NCI-H2081 treated with DMSO at 0.1 percent for 48 hours (cell line): ENCODE measurements around the gene ENTPD7.
"Not testable (repeated sequence)": the region's sequence is repeated elsewhere in the genome, so short reads cannot be mapped to it uniquely, and the experiment has no call there.

Experiments
- DNase-seq: peaks from one replicate; lab custom pipeline; 2025; lab: John Stamatoyannopoulos, UW

Gene ENTPD7

GRCh38 chr10:99659031-99659867 lies at the start of gene ENTPD7:
Gene ENTPD7, plus strand, starts transcription at chr10:99659509. Its CDS starts 448 bp downstream, at chr10:99659957.
- DNase-seq: peak; percentile 80

DNA sequence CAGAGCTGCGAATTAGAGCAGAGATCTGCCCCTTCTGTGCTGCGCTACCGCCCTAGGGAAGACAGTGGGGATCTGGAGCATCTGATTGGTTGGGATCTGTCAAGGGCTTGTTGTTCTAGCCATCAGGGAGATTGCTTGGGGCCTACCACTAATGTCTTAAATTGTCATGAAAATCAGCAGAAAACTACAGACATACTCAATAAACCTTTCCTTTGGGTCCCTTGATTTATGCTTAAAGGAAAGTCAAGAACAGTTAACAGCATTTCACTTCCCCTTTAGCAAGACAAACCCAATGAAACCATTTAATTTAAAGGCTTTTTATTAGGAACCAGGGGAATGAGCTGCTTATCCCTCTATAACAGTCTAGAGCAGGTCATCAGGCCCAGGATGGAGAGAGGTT lies 49.1 kb upstream of the ENTPD7 start:
- no peak for DNase-seq

- DNase-seq: no peak
These were observed 48.0 kb upstream of the ENTPD7 start for GRCh38 chr10:99611326-99611725.

DNA sequence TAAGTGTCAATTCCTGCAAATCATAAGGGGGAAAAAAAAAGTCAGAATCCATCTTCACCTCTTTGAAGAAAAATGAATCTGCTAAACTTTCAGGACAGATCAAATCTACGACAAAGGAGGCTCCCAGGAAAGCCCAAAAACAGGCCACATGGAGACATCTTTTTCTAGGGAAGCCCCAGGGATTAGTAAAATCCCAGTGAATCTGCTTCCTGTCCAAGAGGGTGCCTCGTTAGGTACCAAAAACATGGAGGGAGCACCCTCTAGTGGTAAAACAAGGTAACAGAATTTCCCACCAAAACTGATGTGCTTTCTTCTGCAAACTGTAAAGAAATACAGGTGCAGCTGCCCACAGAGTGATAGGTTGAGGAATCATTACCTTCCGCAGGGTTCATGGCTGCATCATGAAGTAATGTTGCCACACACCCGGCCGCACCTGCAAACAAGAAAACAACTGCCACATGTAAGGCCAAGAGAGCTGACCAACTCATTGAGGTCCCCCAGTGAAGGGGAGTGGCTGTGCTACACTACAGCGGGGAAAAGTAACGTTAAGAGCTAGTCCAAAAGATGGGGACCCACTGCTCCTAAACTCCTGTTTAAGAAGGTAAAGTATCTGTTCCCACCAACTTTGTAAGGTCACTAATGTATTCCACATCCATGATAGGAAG lies 47.0 kb upstream of the ENTPD7 start:
- DNase-seq: no peak

GRCh38 chr10:99615426-99615825 lies 43.9 kb upstream of the ENTPD7 start:
- no peak for DNase-seq

DNA sequence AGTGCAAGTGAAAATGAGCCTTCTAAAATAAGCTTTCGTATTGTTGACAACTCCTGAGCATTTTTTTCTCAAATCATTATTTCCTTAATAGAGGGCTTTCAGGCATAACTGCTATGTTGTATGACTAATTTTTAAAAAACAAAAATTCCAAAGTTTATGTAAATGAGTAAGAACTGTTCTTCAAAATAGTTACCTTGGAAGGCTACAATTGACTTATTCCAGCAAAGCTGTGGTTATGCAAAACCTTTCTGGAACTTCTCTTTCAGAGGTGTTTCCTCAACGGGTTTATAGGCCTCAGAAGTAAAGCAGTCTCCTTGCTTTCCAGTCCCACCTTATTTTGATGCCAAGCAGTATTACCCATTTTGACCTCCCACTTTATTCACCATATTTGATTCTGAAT lies 41.6 kb upstream of the ENTPD7 start:
- no peak for DNase-seq

DNA sequence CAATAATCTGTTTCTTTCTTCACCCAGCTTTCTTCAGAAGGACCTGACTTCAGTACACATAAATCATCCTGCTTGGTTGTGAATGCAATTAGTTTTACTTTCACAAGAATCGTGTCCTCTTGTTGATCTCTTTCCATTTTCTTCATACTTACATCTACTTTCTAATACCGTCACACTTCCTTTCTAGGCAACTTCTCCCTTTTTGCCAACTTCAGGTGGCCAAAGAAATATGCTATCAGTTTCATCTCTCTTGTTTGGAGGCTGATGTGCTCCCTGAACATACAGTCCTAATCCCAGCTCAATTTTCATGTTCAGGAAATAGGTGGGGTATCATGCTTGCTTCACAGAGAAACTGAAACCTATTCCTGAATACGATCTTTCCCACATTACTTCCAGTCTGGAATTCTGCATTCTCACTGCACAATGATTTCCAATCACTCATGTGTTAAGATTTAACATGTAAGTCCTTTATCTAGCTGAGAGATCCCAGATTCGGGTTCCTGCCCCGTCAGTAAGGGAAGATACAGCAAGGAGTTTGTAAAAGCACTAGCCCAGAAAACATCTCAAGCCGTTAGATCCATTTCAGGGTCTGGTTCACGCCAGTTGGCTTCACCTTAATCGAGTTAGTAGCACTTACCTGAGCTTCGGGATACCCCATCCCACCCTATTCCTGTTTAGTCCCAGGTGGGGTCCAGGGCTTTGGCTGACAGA lies 40.1 kb upstream of the ENTPD7 start:
- DNase-seq: no peak

DNA sequence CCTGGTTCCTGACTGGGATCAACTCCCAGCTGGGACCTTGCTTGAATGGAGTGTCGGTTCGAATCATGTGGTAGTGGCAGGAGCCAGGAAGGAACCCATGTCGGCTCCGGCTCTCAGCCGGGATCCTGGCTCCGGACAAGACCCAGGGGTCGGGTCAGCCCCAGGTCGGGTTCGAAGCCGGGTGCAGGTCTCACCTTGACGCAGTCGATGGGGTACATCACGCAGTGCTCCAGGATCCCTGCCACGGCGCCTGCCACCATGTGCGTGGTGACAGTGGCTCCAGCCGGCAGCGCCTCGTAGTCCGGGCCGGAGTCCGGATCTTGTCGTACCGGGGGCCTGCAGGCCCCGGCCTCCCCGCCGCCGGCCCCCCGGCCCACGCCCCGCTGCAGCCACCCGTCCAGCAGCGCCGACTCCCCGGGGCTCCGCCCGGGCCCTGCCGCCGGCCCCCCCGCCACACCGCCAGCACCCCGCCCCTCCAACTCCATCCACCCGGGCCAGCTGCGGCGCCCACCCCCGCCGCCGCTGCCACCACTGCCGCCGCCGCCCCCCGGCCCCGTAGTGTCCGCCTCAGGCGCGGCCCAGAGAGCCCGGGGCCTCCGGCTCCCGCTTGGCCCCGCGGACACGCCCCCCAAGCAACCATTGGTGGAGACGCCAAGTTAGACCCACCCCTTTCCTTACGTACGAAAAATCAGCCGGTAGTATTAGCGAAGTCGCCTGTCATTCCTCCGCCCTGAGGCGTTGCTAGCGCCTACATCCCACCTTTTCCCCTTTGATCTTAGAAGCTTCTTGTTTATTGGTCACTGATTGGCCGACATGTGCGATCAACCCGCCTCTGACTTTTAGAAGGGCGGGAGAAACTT lies 39.2 kb upstream of the ENTPD7 start, which contains the start of gene SLC25A28:
TSS of gene SLC25A28 (minus strand) at position 589 of the 860 bp plus-strand sequence. CDS start at position 485, 104 bp downstream.
- DNase-seq: peak; percentile 97

GRCh38 chr10:99620711-99621453 lies 38.4 kb upstream of the ENTPD7 start:
- peak; percentile 33 for DNase-seq

GRCh38 chr10:99621454-99622251 lies 37.7 kb upstream of the ENTPD7 start:
- no peak for DNase-seq

DNA sequence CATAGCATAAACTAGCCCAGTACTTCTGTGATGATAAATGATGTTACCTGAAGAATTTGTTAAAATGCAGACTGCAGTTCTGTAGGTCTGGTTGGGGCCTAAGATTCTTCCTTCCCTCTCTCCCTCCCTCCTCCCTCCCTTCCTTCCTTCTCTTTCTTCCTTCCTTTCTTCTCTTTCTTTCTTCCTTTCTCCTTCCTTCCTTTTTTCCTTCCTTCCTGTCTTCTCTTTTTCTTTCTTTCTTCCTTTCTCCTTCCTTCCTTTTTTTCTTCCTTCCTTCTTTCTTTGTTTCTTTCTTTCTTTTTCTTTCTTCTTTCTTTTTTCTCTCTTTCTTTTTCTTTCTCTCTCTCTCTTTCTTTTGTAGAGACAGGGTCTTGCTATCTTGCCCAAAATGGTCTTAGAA lies 35.4 kb upstream of the ENTPD7 start:
- DNase-seq: no peak

DNA sequence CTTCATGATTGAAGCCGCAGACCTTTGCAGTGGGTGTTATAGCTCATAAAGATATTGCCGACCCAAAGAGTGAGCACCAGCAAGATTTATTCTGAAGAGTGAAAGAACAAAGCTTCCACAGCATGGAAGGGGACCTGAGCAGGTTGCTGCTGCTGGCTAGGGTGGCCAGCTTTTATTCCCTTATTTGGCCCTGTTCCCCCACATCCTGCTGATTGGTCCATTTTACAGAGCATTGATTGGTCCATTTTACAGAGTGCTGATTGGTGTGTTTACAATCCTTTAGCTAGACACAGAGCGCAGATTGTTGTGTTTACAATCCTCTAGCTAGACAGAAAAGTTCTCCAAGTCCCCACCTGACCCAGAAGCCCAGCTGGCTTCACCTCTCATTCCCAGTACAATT lies 34.2 kb upstream of the ENTPD7 start:
- DNase-seq: not testable (repeated sequence)

DNA sequence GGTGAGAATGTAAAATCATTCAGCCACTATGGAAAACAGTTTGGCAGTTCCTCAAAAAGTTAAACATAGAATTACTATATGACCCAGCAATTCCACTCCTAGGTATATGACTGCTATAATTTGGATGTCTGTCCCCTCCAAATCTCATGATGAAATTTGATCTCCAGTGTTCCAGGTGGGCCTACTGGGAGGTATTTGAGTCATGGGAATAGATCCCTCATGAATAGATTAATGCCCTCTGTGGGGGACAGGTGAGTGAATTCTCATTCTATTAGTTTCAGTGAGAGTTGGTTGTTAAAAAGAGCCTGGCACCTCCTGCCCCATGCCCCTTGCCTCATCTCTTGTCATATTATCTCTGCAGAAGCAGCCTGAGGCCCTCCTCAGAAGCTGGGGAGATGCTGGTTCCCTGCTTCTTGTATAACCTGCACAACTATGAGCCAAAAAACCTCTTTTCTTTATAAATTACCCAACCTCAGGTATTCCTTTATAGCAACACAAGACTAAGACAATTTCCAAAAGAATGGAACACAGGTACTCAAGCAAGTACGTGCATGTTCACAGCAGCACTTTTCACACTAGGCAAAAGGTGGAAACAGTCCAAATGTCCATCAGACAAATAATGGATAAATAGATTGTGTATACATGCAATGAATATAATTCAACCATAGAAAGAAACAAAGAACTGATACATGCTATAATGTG lies 30.2 kb upstream of the ENTPD7 start:
- no peak for DNase-seq

DNA sequence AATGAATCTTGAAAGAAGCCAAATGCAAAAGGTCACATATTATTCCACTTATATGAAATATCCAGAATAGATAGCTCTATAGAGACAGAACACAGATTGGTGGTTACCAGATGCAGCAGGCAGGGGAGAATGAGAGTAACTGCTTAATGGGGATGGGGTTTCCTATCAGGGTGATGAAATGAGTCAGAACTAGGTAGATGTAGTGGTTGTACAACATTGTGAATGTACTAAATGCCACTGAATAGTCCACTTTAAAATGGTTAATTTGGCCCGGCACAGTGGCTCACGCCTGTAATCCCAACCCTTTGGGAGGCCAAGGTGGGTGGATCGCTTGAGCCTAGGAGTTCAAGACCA lies 29.7 kb upstream of the ENTPD7 start:
- DNase-seq: no peak

- no peak for DNase-seq
These were observed 28.9 kb upstream of the ENTPD7 start for GRCh38 chr10:99630433-99630832.

GRCh38 chr10:99630991-99631390 lies 28.3 kb upstream of the ENTPD7 start:
- no peak for DNase-seq

DNA sequence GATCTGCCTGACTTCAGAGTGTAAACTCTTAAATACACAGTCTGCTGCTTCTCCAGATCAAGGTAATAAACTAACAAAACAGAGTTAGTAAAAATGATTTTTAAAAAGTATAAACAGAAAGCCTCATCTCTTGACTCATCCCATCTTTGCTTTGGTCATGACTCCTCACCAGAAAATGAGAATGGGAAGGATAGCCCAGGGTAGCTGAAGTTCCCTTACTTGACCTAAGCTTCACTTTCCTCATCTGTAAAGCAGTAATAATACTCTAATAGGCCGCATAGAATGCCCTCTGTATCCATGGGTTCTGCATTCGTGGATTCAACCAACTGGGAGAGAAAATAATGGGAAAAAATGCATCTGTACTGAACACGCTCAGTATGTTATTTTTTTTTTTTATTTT lies 27.8 kb upstream of the ENTPD7 start:
- DNase-seq: no peak

- no peak for DNase-seq
These were observed 25.5 kb upstream of the ENTPD7 start for GRCh38 chr10:99633832-99634231.

DNA sequence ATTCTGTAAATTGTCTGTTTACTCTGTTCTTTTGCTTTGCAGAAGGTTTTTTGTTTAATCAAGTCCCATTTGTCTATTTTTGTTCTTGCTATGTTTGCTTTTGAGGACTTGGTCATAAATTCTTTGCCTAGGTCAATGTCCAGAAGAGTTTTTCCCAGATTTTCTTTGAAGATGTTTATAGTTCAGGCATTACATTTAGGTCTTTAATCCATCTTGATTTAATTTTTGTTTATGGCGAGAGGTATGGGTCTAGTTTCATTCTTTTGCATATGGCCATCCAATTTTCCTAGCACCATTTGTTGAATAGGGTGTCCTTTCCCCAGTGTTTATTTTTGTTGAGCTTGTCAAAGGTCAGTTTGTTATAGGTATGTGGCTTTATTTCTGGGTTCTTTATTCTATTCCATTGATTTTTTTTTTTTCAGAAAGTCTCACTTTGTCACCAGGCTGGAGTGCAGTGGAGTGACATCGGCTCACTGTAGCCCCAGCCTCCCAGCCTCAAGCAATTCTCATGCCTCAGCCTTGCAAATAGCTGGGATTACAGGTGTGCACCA lies 11.6 kb upstream of the ENTPD7 start:
- DNase-seq: no peak
